ENCODE measurements around the gene HSPA1L. TPM values are rescaled to one million over a fixed set of nuclear protein-coding genes. Genes with fewer than 3 reads are reported as not detected.
"Not testable (repeated sequence)": the region's sequence is repeated elsewhere in the genome, so short reads cannot be mapped to it uniquely, and the experiment has no call there.

Gene HSPA1L
- total RNA-seq (1.6 and 3.1 TPM in 2 replicates), polyA plus RNA-seq (4.5 and 5.2 TPM in 2 replicates)

- Histone ChIP-seq H3K36me3 (no peaks in the 10 kb centered on the region), H3K9me3 (ENCODE audit: low read depth) (no peaks in the 10 kb centered on the region), H3K27ac (peak within 1 kb of the TSS; percentile 100), H3K27me3 (no peaks in the 10 kb centered on the region), H3K4me1 (ENCODE audit: low read depth) (no peaks in the 10 kb centered on the region), H3K4me3 (peak within 1 kb of the TSS; percentile 39)
- DNase-seq (ENCODE audit: low read depth in 1 of 2, low spot score in 1 of 2), result peak; percentile 90 to 97
- TF ChIP-seq CTCF (IDR thresholded peaks at IDR 0.05; ENCODE audit: low read depth, low read length), result no peak
These were observed at the start of gene HSPA1L, which contains the start of gene HSPA1A for GRCh38 chr6:31815025-31815838. Gene HSPA1L (minus strand): TSS chr6:31815283. CDS start chr6:31811972, 3,311 bp downstream. Gene HSPA1A (plus strand): TSS chr6:31815543. CDS start chr6:31815757, 214 bp downstream.

- Histone ChIP-seq H3K4me1 (ENCODE audit: low read depth) (peaks cover 5% of the 10 kb centered on the region), H3K4me3 (no peak overlapping the region), H3K9me3 (ENCODE audit: low read depth) (no peaks in the 10 kb centered on the region), H3K36me3 (no peaks in the 10 kb centered on the region), H3K27me3 (no peaks in the 10 kb centered on the region), H3K27ac (no peak overlapping the region)
- TF ChIP-seq CTCF (IDR thresholded peaks at IDR 0.05; ENCODE audit: low read depth, low read length), result no peak
- no peak for DNase-seq (ENCODE audit: low read depth in 1 of 2, low spot score in 1 of 2)
These were observed 49.7 kb upstream of the HSPA1L start for GRCh38 chr6:31864818-31865204.

GRCh38 chr6:31864123-31864562 lies 49.1 kb upstream of the HSPA1L start:
- Histone ChIP-seq H3K27ac (peak overlapping the region; percentile 82), H3K4me3 (peak overlapping the region; percentile 56)
- not testable (repeated sequence) for H3K27me3 ChIP-seq; H3K9me3 ChIP-seq (ENCODE audit: low read depth); DNase-seq (ENCODE audit: low read depth in 1 of 2, low spot score in 1 of 2); H3K4me1 ChIP-seq (ENCODE audit: low read depth); H3K36me3 ChIP-seq

- no peak for TF ChIP-seq CTCF (IDR thresholded peaks at IDR 0.05; ENCODE audit: low read depth, low read length)
- Histone ChIP-seq H3K36me3 (peaks cover 9% of the 10 kb centered on the region), H3K27ac (peak within 1 kb of the TSS; percentile 82), H3K4me3 (peak within 1 kb of the TSS; percentile 80), H3K4me1 (ENCODE audit: low read depth) (peaks cover 5% of the 10 kb centered on the region), H3K9me3 (ENCODE audit: low read depth) (no peaks in the 10 kb centered on the region), H3K27me3 (no peaks in the 10 kb centered on the region)
- DNase-seq (ENCODE audit: low read depth in 1 of 2, low spot score in 1 of 2), result peak; percentile 100
These were observed 47.5 kb upstream of the HSPA1L start, which contains the start of gene NEU1 for GRCh38 chr6:31862344-31863235. Gene NEU1 (minus strand): TSS chr6:31862821. CDS start chr6:31862776, 45 bp downstream.

- H3K27ac ChIP-seq, result no peak overlapping the region
- H3K4me3 ChIP-seq, result peak overlapping the region; percentile 80
- H3K4me1 ChIP-seq (ENCODE audit: low read depth), result peaks cover 5% of the 10 kb centered on the region
- DNase-seq (ENCODE audit: low read depth in 1 of 2, low spot score in 1 of 2), result no peak
- H3K36me3 ChIP-seq, result peaks cover 9% of the 10 kb centered on the region
- no peaks in the 10 kb centered on the region for H3K9me3 ChIP-seq (ENCODE audit: low read depth)
- H3K27me3 ChIP-seq, result no peaks in the 10 kb centered on the region
- no peak for TF ChIP-seq CTCF (IDR thresholded peaks at IDR 0.05; ENCODE audit: low read depth, low read length)
These were observed 46.8 kb upstream of the HSPA1L start for GRCh38 chr6:31861919-31862343.

All from cardiac muscle cell (in vitro differentiated cells and primary cell).